Gastrocnemius medialis (tissue), 4 donors: Measurements from ENCODE around the gene FAM219A.

Experiments used
- POLR2A ChIP-seq, 2 donors: fragments of 450-650 bp; IDR thresholded peaks; one replicate each; pipeline ENCODE4 v1.6.1; 2017; ENCODE audit warnings: antibody characterized with exemption in 2 of 2, mild to moderate bottlenecking in 2 of 2, moderate library complexity in 2 of 2
- TF ChIP-seq, protein P1 (sequence below), 5 experiments: fragments of 450-650 bp in 3 of 5; fragments of 200-600 bp in 2 of 5; sonication (generic) in 2 of 5; IDR thresholded peaks in 4 of 5; conservative IDR thresholded peaks in 1 of 5; 1 replicate in 4 of 5; 2 replicates in 1 of 5; pipeline ENCODE4 v1.5.1; 2016 to 2019; ENCODE audit warnings: antibody characterized with exemption in 5 of 5, mild to moderate bottlenecking in 3 of 5, moderate library complexity in 3 of 5

DNA sequence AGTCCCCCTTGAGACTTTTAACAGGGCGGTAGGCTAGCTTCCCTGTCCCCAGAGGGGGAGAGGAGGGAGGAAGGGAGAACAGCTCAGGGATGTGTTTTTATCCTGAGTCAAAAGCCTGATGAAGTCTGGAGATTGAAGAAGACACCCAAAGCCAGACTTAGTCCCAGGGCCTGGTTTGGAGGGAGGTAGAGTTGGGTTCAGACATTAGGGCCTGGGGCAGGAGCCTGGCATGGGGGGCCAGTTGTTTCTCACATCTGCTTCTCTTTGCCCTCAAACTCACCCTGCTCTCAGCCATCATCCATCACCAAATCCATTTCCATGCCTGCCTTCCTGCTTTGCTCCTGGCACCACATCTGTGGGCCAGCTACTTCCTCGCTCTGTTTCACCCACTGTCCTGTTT, 84.6 kb downstream of the FAM219A start:
- TF ChIP-seq, protein P1, sequence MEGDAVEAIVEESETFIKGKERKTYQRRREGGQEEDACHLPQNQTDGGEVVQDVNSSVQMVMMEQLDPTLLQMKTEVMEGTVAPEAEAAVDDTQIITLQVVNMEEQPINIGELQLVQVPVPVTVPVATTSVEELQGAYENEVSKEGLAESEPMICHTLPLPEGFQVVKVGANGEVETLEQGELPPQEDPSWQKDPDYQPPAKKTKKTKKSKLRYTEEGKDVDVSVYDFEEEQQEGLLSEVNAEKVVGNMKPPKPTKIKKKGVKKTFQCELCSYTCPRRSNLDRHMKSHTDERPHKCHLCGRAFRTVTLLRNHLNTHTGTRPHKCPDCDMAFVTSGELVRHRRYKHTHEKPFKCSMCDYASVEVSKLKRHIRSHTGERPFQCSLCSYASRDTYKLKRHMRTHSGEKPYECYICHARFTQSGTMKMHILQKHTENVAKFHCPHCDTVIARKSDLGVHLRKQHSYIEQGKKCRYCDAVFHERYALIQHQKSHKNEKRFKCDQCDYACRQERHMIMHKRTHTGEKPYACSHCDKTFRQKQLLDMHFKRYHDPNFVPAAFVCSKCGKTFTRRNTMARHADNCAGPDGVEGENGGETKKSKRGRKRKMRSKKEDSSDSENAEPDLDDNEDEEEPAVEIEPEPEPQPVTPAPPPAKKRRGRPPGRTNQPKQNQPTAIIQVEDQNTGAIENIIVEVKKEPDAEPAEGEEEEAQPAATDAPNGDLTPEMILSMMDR (IDR thresholded peaks at IDR 0.05 in 4 of 5, conservative IDR thresholded peaks at IDR 0.05 in 1 of 5), result no peak
- no peak for TF ChIP-seq POLR2A (IDR thresholded peaks at IDR 0.05)
